HG02970 (cell line): Measurements from ENCODE around the gene ITPRIPL1.
A peak's percentile ranks its signal among the peaks of the same experiment; 100 is the strongest.

Source experiments
- ATAC-seq: cut with Tn5 transposase; IDR thresholded peaks from one replicate; pipeline ENCODE4 v1.9.1; 2021; ENCODE audit warnings: mild to moderate bottlenecking, moderate library complexity, moderate number of reproducible peaks; ENCODE audit not compliant: unreplicated experiment, low FRiP score

Gene ITPRIPL1

GRCh38 chr2:96320728-96321622 is 4.1 kb upstream of the ITPRIPL1 start:
- ATAC-seq: peak; percentile 16

DNA sequence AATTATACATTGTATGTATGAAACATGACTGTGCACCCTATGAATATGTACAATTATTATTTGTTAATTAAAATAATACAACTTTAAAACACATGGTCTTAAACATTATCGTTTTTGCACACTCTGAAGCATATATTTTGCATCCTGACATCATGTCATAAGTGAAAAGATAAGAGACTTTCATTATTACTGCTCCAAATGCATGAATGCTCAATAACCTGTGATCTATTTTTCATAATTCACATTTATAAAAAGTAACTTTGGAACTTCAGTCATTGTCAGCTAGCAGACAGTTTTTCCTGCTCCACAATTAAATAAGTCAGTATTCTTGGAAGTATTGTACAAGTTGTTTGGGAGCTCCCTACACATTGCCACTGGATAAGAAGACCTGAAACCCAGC is 1.3 kb upstream of the ITPRIPL1 start:
- no peak for ATAC-seq

DNA sequence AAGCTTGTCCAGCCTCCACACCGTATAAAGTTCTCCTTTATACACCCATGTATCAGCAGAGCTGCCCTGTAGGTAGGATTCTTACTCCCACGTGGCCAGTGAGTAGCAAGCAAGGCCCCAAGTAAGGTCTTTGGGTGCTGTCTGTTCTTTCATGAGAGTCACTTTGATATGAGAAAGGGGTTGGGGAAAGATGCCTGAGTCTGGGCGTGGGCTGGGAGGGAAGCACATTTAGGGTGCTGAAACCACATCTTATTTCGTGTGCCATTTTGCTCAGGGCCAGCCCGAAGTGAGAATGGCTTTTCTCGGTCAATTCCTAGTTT is 436 bp upstream of the ITPRIPL1 start:
- no peak for ATAC-seq

DNA sequence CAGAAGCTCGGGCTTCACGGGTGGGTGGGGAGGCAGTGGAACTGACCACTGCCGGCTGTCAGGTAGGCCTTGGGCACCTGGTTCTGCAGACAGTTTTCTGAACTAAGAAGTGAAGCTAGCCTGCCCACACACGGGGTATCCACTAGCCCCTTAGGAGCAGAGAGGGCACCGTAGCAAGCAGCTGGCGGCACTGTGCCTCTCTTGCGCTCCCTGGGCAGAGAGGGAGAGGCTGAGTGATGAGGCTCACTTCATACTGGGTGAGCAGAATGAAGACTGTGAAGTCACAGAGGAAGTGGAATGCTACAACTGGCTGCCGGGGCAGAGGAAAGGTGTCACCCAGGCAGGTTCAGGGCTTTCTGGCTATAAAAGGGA is 753 bp downstream of the ITPRIPL1 start:
- no peak for ATAC-seq

DNA sequence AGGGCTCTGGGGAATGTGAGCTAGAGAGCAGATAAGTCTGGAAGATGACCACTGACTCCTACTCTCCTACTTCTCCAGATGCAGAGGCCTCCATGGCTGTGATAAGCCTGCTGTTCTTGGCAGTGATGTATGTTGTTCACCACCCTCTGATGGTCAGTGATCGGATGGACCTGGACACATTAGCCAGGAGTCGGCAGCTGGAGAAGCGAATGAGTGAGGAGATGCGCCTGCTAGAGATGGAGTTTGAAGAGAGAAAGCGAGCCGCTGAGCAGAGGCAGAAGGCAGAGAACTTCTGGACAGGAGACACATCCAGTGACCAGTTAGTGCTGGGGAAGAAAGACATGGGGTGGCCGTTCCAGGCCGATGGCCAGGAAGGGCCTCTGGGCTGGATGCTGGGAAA is 1.4 kb downstream of the ITPRIPL1 start:
- no peak for ATAC-seq

GRCh38 chr2:96326990-96327820 is 2.1 kb downstream of the ITPRIPL1 start:
- ATAC-seq: no peak

DNA sequence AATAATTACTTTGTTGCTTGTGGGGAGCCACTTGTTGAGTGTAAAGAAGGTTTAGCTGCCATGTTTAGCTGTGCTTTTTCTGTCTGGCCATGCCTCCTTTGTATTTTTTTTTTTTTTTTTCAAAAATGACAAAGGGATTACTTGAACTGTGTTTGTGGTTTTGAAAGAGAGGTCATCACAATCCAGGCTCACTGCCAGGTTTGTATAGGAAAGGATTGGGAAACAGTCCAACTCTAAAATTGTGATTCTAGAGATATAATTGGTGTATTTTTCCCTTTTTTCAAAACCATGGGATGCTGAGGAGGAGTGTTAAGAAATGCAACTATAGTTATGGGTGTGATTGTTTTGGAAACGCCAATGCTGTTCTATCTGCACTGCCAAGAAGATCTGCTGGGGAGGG is 4.3 kb downstream of the ITPRIPL1 start:
- no peak for ATAC-seq

DNA sequence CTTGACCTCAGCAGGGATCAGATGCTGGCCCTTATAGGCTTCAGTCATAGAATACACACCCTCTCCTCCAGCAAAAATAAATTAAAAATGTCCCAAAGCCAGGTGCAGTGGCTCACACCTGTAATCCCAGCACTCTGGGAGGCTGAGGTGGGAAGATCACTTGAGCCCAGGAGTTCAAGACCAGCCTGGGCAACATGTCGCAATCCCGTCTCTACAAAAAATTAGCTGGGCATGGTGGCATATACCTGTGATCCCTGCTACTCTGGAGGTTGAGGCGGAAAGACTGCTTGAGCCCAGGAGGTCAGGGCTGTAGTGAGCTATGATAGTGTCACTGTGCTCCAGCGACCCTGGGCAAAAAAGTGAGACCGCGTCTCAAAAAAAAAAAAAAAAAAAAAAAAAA is 4.8 kb downstream of the ITPRIPL1 start:
- ATAC-seq: no peak

- ATAC-seq: no peak
Measured at GRCh38 chr2:96330407-96330806, 5.3 kb downstream of the ITPRIPL1 start.

DNA sequence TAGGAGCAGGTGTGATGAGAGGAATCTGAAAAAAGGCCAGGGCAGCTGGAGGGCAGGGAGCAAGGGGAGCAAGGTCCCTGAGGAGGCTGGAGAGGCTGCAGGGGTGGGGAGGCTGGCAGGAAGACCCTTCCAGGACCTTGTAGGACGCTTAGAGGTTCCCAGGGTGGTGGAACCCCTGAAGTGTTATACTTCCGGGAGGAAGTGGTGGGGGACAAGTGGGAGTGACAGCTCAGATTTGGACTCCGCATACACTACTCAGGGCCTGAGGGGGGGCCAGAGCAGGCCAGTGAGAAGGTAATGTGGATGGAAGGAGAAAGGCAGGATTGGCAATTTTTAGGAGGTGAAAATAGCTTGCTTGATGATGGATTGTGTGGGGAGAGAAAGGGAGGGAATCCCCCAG is 8.6 kb downstream of the ITPRIPL1 start:
- ATAC-seq: no peak

DNA sequence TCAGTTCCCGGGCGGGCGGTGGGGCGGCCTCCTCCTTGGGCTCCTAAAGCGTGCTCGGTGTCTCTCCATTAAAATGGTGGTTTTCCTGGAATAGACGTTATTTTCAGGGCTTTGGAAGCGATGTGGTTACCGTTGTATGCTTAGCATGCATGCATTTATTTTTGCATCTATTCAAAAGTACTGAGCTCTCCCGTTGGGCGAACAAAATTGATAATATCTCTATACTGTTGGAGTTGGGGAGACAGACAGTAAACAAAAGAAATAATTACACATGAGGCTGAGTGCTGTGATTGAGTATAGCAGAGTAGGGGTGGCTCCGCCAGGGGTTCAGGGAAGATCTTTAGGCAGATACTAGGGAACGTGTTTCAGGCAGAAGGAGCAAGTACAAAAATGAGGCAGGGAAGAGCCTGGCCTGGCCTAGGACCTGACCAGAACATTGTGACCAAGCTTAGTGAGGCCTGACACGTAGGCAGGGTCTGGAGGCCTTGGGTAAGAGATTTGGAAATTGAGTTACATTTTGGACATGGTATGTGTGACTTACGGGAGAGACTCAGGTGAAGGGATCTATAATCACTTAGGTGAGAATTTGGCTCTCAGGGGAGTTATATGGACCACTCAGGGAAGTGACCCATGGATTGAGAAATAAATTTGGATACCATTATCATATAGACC is 11.1 kb downstream of the ITPRIPL1 start:
- no peak for ATAC-seq

- ATAC-seq: no peak
Measured at GRCh38 chr2:96336873-96337272, 11.8 kb downstream of the ITPRIPL1 start.

DNA sequence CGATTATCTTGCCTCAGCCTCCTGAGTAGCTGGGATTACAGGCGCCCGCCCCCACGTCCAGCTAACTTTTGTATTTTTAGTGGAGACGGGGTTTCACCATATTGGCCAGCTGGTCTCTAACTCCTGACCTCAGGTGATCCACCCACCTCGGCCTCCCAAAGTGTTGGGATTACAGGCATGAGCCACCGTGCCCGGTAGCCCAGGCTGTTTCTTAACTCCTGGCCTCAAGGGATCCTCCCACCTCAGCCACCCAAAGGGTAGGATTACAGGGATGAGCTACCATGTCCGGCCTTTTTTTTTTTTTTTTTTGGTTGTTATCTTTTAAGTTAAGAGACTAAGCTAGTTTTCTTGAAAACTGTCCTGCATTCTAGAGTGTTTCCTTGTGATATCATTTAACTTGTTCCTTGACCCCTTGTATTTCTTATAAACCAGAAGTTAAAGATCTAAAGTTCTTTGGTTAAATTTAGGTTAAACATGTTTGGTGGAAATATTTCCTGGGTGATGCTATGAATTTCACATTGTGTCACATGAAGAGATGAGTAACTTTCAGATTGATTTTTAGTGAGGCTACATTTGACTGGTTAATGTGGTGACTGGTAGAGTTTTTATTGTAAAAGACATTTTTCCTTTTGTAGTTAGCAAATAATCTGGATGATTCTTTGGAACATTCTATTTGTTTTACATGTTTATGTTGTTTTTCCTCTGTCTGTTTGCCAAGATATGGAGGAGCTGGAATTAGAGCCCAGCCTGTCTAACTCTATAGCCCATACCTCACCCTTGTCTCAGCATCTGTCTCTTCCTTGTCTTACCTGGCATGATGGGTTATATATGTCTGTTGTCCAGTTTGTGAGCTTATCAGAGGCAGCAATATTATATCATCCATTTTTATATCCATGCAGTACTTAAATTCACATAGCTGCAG is 15.6 kb downstream of the ITPRIPL1 start:
- no peak for ATAC-seq

- ATAC-seq: no peak
Measured at GRCh38 chr2:96341641-96342040, 16.5 kb downstream of the ITPRIPL1 start.

GRCh38 chr2:96342085-96342484 is 17.0 kb downstream of the ITPRIPL1 start:
- no peak for ATAC-seq

DNA sequence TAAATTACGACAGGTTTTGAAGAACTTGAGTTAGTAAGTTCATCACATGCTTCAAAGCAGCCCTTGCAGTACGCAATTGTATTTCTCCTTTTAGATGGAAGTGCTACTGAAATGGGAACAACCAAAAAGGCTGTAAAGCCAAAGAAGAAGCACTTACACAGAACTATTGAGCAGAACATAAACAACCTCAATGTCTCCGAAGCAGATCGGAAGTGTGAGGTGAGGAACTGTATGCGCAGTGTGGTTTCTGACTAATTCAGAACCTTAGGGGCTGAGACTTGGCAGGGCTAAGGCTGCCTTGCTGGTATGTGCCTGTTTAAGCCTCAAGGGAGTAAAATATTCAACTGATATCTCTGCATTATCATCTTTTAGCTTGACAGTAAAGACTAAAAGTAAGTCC is 18.9 kb downstream of the ITPRIPL1 start:
- ATAC-seq: no peak

DNA sequence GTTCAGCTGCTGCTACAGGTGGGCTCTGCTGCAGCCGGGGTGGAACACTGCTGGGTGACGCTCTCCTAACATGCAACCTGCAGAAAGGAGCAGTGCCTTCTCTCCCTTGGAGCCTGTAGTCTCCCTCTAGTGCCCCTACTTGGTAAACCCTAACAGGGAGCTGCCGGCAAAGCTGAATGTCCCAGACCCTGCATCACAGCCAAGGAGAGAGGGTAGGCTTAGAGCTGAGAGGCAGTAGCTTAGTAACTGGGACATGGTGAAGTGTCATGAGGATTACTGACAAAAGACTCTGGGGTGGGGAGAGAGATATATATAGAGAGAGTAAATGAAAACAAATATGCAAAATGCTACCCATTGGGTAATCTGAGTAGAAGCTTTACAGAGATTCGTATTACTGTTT is 20.3 kb downstream of the ITPRIPL1 start:
- no peak for ATAC-seq

DNA sequence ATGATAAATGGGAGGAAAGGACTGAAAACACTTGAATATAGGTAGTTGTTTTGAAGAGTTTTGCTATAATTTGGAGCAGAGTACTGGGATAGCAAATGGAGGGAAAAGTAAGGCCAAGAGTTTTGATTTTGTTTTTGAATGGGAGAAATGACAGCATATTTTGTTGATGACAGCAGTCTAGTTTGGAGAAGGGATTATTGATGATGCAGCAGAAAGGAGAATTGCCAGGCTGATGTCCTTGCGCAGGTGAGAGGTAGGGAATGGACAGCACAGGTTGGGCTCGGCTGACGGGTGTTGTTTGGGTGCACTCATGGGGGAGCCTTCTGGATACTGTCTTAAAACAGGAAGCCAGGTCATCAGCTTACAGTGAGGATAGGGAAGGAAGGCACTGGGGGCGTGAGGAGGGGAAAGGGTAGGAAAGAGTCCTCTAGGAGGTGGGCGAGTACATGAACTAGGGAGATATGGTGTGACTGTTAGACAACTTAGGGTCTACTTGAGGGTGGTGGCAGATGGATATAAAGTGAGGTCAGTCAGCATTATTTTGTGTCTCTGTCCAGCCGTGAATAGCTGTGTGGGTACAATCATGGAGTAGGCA is 20.8 kb downstream of the ITPRIPL1 start:
- no peak for ATAC-seq

- ATAC-seq: no peak
Measured at GRCh38 chr2:96347395-96347794, 22.3 kb downstream of the ITPRIPL1 start.

DNA sequence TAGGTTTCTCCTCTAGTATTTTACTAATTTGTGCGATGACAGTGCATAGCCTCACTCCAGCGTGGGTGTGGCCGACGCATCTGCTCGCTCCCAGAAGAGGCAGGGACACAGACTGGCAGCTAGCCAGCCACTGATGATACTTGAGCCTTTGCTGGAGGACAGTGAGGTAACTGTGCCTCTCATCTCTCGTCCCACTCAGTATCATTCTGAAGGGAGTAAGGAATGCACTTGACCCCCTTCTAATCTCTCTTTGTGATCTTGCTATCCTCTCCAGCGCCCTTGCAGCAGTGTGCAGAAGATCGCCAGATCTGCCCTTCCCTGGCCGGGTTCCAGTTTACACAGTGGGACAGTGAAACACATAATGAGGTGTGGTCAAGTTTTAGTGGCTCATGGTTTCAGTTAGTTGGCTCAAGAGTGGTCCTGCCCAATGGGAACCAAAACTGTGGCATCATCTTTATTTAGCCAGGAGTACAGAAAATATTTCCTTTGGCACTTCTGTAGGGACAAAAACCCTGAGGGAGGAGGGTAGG is 28.0 kb downstream of the ITPRIPL1 start:
- no peak for ATAC-seq
